ENCODE measurements around the gene ANKS4B.

Gene ANKS4B

DNA sequence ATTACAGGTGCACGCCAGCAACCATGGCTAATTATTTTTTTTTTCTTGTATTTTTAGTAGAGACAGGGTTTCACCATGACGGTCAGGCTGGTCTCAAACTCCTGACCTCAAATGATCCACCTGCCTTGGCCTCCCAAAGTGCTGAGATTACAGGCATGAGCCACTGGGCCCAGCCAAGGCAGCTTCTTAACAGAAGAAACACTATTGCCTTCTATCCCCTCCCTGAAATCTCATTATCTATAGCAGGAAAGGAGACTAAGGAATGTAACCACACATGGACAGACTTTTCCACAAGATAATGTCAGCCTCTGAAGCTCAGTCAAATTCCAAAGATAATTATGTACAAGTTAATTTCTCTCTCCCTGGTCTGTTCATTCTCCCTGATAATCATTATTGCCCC, 16.4 kb upstream of the ANKS4B start:
- H3K27me3 ChIP-seq (ENCODE audit: control insufficient read depth in 1 of 2, insufficient read depth in 2 of 2, low read length in 2 of 2): no peaks in the 10 kb centered on the region
- H3K4me3 ChIP-seq (ENCODE audit: low read depth in 1 of 2, low read length in 2 of 2): no peak overlapping the region
- H3K27ac ChIP-seq (ENCODE audit: low read depth, low read length): no peak overlapping the region
- H3K36me3 ChIP-seq (ENCODE audit: control insufficient read depth in 1 of 2, insufficient read depth in 2 of 2, low read length in 2 of 2): no peaks in the 10 kb centered on the region
- H3K4me1 ChIP-seq (ENCODE audit: control insufficient read depth in 1 of 2, insufficient read depth in 2 of 2, low read length in 2 of 2): no peaks in the 10 kb centered on the region
- H3K9me3 ChIP-seq (ENCODE audit: control insufficient read depth in 1 of 2, low read length in 2 of 2): no peaks in the 10 kb centered on the region
- H3K9ac ChIP-seq (ENCODE audit: low read depth in 1 of 2, low read length in 2 of 2): no peak overlapping the region

DNA sequence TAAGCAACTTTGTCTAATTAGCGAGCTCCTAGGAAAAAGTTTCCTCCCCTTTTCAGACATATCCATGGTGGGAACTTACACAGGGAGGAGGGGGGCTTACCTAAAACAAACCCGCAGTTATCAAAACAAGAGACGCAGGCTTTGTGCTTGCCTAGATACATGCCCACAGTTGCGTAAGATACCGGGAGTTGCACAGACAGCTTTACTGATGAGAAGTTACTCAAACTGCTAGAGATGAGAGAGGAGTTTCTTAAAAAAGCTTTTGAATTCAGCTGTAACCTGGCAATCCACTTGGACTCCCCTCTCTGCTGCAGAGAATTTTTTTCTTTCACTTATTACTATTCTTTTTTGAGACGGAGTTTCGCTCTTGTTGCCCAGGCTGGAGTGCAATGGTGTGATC, 15.3 kb upstream of the ANKS4B start:
- no peak overlapping the region for H3K4me3 ChIP-seq (ENCODE audit: low read depth in 1 of 2, low read length in 2 of 2)
- peaks cover 0 to 4% of the 10 kb centered on the region in 2 donors for H3K4me1 ChIP-seq (ENCODE audit: control insufficient read depth in 1 of 2, insufficient read depth in 2 of 2, low read length in 2 of 2)
- H3K9me3 ChIP-seq (ENCODE audit: control insufficient read depth in 1 of 2, low read length in 2 of 2): no peaks in the 10 kb centered on the region
- H3K36me3 ChIP-seq (ENCODE audit: control insufficient read depth in 1 of 2, insufficient read depth in 2 of 2, low read length in 2 of 2): no peaks in the 10 kb centered on the region
- H3K27me3 ChIP-seq (ENCODE audit: control insufficient read depth in 1 of 2, insufficient read depth in 2 of 2, low read length in 2 of 2): no peaks in the 10 kb centered on the region
- H3K27ac ChIP-seq (ENCODE audit: low read depth, low read length): no peak overlapping the region
- no peak overlapping the region for H3K9ac ChIP-seq (ENCODE audit: low read depth in 1 of 2, low read length in 2 of 2)

DNA sequence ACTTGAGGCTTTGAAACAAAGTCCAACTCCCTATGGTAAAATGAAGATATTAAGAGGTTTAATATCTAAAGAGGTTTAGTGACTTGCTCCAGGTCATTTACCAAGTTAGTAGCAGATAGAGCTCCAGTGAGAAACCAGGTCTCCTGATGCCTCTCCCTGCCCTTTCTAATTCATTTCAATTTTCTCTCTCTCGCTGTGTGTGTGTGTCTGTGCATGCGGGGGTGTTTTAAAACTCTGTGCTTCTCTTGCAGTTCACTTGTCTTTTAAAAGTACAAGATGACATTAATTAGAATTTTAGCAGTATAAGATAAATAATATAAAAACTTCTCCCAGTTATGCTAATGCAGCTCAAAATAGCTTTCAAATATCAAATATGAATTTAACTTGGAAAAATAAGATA, 13.9 kb upstream of the ANKS4B start:
- H3K27me3 ChIP-seq (ENCODE audit: control insufficient read depth in 1 of 2, insufficient read depth in 2 of 2, low read length in 2 of 2): no peaks in the 10 kb centered on the region
- H3K9me3 ChIP-seq (ENCODE audit: control insufficient read depth in 1 of 2, low read length in 2 of 2): no peaks in the 10 kb centered on the region
- no peak overlapping the region for H3K9ac ChIP-seq (ENCODE audit: low read depth in 1 of 2, low read length in 2 of 2)
- H3K4me3 ChIP-seq (ENCODE audit: low read depth in 1 of 2, low read length in 2 of 2): no peak overlapping the region
- H3K4me1 ChIP-seq (ENCODE audit: control insufficient read depth in 1 of 2, insufficient read depth in 2 of 2, low read length in 2 of 2): peaks cover 3 to 8% of the 10 kb centered on the region in 2 donors
- no peak overlapping the region for H3K27ac ChIP-seq (ENCODE audit: low read depth, low read length)
- no peaks in the 10 kb centered on the region for H3K36me3 ChIP-seq (ENCODE audit: control insufficient read depth in 1 of 2, insufficient read depth in 2 of 2, low read length in 2 of 2)

DNA sequence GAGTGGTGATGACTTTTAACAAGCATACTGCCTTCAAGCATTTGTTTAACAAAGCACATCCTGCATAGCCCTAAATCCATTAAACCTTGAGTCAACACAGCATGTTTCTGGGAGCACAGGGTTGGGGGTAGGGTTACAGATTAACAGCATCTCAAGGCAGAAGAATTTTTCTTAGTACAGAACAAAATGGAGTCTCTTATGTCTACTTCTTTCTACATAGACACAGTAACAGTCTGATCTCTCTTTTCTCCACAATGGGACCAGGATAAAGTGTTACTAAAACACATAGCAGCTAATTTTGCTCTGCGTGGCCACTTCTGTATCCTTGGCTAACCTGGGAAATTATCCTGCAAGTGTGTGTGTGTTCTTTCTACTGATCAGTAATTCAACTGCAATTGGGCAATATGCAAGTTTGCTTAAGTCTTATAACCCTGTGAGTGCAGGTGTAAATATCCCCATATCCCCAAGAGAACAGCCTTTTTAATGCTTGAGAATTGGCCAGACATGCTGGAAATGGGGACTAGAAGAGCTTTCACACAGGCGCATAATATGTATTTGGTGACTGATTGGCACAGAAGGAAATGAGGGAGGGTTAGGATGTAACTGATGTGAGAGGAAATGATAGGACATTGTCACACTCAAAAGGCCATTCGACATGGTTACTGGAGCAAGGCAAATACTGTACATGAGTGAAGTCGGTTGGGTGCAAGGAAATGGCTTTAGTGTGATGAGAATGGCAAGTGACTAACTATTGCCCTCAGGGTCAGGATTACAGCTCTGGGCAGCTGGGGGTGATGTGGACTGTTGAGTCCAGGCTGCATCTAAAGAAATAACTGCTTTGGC, 10.8 kb upstream of the ANKS4B start:
- Histone ChIP-seq H3K27me3 (ENCODE audit: control insufficient read depth in 1 of 2, insufficient read depth in 2 of 2, low read length in 2 of 2) (peaks cover 0 to 5% of the 10 kb centered on the region in 2 donors), H3K36me3 (ENCODE audit: control insufficient read depth in 1 of 2, insufficient read depth in 2 of 2, low read length in 2 of 2) (no peaks in the 10 kb centered on the region), H3K4me1 (ENCODE audit: control insufficient read depth in 1 of 2, insufficient read depth in 2 of 2, low read length in 2 of 2) (peaks cover 3 to 8% of the 10 kb centered on the region in 2 donors), H3K27ac (ENCODE audit: low read depth, low read length) (no peak overlapping the region), H3K9me3 (ENCODE audit: control insufficient read depth in 1 of 2, low read length in 2 of 2) (no peaks in the 10 kb centered on the region), H3K4me3 (ENCODE audit: low read depth in 1 of 2, low read length in 2 of 2) (no peak overlapping the region), H3K9ac (ENCODE audit: low read depth in 1 of 2, low read length in 2 of 2) (no peak overlapping the region)

DNA sequence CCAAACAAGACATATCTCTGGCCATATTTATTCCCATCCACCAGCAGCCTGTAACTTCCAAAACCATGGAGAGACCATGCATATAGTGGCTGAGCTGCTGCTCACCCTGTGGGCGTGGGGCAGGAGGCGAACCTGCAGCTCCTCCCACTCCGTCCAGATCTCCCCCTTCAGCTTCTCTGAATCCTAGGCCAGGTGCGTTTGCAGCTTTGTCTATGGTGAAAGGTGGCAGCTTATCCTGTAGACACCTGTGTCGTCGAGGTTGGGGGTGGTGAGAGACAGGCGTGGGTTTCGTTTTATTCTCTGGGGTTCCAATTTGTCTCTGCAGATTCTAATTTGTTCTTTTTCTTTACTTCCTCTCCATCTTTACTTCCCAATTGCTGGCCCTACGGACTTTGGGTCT, 9.7 kb upstream of the ANKS4B start:
- H3K27me3 ChIP-seq (ENCODE audit: control insufficient read depth in 1 of 2, insufficient read depth in 2 of 2, low read length in 2 of 2): peaks cover 0 to 5% of the 10 kb centered on the region in 2 donors
- no peak overlapping the region for H3K27ac ChIP-seq (ENCODE audit: low read depth, low read length)
- H3K4me1 ChIP-seq (ENCODE audit: control insufficient read depth in 1 of 2, insufficient read depth in 2 of 2, low read length in 2 of 2): peaks cover 3 to 8% of the 10 kb centered on the region in 2 donors

DNA sequence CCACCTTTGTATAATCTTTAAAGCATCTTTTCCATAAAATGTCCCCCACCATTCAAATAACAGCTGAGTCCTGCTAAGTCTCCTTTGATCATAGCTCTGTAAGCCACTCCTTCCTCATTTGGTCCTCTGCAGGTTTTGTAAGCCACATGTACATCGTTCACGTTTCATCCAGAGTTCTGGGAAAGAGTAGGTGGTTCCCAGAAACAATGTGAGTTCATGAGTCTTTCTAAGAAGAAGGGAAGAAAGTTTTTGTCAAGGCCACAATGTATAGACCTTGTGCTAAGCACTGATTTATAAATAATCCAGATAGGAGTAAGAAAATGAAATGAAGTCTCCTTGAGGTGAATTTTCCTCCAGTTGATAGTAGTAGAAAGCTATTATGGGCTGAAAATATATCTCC, 8.7 kb upstream of the ANKS4B start:
- Histone ChIP-seq H3K9ac (ENCODE audit: low read depth in 1 of 2, low read length in 2 of 2) (no peak overlapping the region), H3K27ac (ENCODE audit: low read depth, low read length) (no peak overlapping the region), H3K4me1 (ENCODE audit: control insufficient read depth in 1 of 2, insufficient read depth in 2 of 2, low read length in 2 of 2) (peaks cover 3 to 8% of the 10 kb centered on the region in 2 donors), H3K4me3 (ENCODE audit: low read depth in 1 of 2, low read length in 2 of 2) (no peak overlapping the region), H3K36me3 (ENCODE audit: control insufficient read depth in 1 of 2, insufficient read depth in 2 of 2, low read length in 2 of 2) (no peaks in the 10 kb centered on the region), H3K27me3 (ENCODE audit: control insufficient read depth in 1 of 2, insufficient read depth in 2 of 2, low read length in 2 of 2) (peaks cover 0 to 5% of the 10 kb centered on the region in 2 donors), H3K9me3 (ENCODE audit: control insufficient read depth in 1 of 2, low read length in 2 of 2) (no peaks in the 10 kb centered on the region)

More for the DNA sequence above, 9.7 kb upstream of the ANKS4B start:
- no peak overlapping the region for H3K4me3 ChIP-seq (ENCODE audit: low read depth in 1 of 2, low read length in 2 of 2)
- H3K9me3 ChIP-seq (ENCODE audit: control insufficient read depth in 1 of 2, low read length in 2 of 2): no peaks in the 10 kb centered on the region
- no peaks in the 10 kb centered on the region for H3K36me3 ChIP-seq (ENCODE audit: control insufficient read depth in 1 of 2, insufficient read depth in 2 of 2, low read length in 2 of 2)
- H3K9ac ChIP-seq (ENCODE audit: low read depth in 1 of 2, low read length in 2 of 2): no peak overlapping the region

DNA sequence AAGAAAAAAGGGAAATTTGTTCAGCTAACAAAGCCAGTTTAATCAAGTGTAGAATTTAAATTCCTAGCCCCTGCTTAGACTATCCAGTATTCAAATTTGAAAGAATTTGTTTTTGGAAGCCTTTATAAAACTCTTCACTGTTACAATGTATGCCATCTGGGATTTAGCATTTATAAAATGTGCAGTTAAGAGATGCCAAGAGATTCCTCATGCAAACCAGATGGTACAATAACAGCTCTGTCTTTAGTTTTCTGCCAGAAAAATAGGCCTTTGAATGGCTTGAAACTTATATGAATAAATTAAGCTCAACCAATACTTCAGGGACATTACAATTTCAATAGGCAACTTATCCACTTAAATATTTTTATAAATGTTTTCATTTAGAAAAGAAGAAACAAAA, 6.8 kb upstream of the ANKS4B start:
- H3K4me1 ChIP-seq (ENCODE audit: control insufficient read depth in 1 of 2, insufficient read depth in 2 of 2, low read length in 2 of 2): peaks cover 3 to 18% of the 10 kb centered on the region in 2 donors

DNA sequence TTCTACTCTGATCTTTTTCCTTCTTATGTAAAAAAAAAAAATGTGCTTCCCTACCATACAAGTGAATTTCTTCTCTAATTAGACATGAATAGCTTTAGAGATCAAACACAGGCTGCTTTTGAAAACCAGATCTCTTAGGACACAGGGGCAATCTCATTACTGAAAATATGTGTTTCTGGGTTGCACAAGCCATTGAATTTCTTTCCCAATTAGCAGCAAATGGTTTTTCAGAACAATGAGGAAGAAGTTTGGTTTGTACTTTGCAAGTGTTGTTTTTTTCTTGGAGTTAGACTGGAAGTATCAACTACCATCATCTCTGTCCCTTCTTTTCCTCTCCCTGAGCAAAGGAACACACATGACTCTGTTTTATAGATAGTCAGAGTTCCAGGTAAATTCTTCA, 5.6 kb upstream of the ANKS4B start:
- Histone ChIP-seq H3K27me3 (ENCODE audit: control insufficient read depth in 1 of 2, insufficient read depth in 2 of 2, low read length in 2 of 2) (peaks cover 0 to 5% of the 10 kb centered on the region in 2 donors), H3K27ac (ENCODE audit: low read depth, low read length) (no peak overlapping the region), H3K4me1 (ENCODE audit: control insufficient read depth in 1 of 2, insufficient read depth in 2 of 2, low read length in 2 of 2) (peaks cover 3 to 21% of the 10 kb centered on the region in 2 donors), H3K9me3 (ENCODE audit: control insufficient read depth in 1 of 2, low read length in 2 of 2) (no peaks in the 10 kb centered on the region), H3K36me3 (ENCODE audit: control insufficient read depth in 1 of 2, insufficient read depth in 2 of 2, low read length in 2 of 2) (no peaks in the 10 kb centered on the region), H3K9ac (ENCODE audit: low read depth in 1 of 2, low read length in 2 of 2) (no peak overlapping the region), H3K4me3 (ENCODE audit: low read depth in 1 of 2, low read length in 2 of 2) (no peak overlapping the region)

More for the DNA sequence above, 6.8 kb upstream of the ANKS4B start:
- Histone ChIP-seq H3K9me3 (ENCODE audit: control insufficient read depth in 1 of 2, low read length in 2 of 2) (no peaks in the 10 kb centered on the region), H3K36me3 (ENCODE audit: control insufficient read depth in 1 of 2, insufficient read depth in 2 of 2, low read length in 2 of 2) (no peaks in the 10 kb centered on the region), H3K27me3 (ENCODE audit: control insufficient read depth in 1 of 2, insufficient read depth in 2 of 2, low read length in 2 of 2) (peaks cover 0 to 5% of the 10 kb centered on the region in 2 donors), H3K27ac (ENCODE audit: low read depth, low read length) (no peak overlapping the region), H3K9ac (ENCODE audit: low read depth in 1 of 2, low read length in 2 of 2) (no peak overlapping the region), H3K4me3 (ENCODE audit: low read depth in 1 of 2, low read length in 2 of 2) (no peak overlapping the region)

DNA sequence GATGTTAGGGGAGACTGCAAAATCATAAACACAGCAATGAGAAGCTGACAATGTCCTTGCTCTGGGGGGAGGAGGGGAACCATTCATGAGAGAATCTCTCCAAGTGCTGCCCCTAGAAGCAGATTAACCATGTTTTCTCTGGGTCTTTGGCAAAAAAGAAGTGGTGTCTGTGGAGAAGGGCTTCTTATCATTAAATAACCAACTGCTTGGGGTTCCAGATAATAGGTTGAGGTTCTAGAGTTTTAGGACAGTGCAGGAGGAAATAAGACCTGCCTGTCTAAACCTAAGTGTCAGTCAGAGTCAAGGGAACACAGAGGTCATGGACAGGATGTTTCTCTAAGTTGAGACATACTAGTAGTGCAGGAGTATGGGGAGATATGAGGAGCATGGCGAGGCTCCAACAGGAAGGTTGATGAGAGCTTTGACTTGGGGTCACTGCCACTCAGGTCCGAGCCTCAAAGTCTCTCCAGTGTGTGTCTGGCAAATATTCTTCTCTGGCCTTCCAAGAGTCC, 5.1 kb upstream of the ANKS4B start:
- Histone ChIP-seq H3K27me3 (ENCODE audit: control insufficient read depth in 1 of 2, insufficient read depth in 2 of 2, low read length in 2 of 2) (peaks cover 0 to 5% of the 10 kb centered on the region in 2 donors), H3K4me3 (ENCODE audit: low read depth in 1 of 2, low read length in 2 of 2) (no peak overlapping the region), H3K9ac (ENCODE audit: low read depth in 1 of 2, low read length in 2 of 2) (no peak overlapping the region), H3K4me1 (ENCODE audit: control insufficient read depth in 1 of 2, insufficient read depth in 2 of 2, low read length in 2 of 2) (peaks cover 7 to 25% of the 10 kb centered on the region in 2 donors), H3K36me3 (ENCODE audit: control insufficient read depth in 1 of 2, insufficient read depth in 2 of 2, low read length in 2 of 2) (no peaks in the 10 kb centered on the region), H3K9me3 (ENCODE audit: control insufficient read depth in 1 of 2, low read length in 2 of 2) (no peaks in the 10 kb centered on the region), H3K27ac (ENCODE audit: low read depth, low read length) (no peak overlapping the region)

DNA sequence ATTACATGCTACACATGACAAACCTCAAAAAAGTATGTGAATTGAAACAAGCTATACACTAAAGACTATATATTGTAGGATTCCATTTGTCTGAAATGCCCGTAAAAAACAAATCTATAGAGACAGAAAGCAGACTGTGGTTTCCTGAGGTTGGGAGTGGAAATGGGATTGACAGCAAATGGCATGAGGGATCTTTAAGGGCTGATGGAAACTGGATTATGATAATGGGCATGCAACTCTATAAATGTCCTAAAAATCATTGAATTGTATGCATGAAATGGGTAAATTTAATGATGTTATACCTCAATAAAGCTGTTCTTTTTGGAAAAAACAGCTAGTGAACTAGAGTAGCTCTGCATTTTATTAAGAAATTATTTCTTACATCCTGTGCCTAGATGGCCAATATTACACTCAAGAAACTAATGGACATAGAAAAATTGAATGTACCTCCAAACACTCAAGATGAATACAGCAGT, 416 bp upstream of the ANKS4B start:
- no peak overlapping the region for H3K27ac ChIP-seq (ENCODE audit: low read depth, low read length)
- no peaks in the 10 kb centered on the region for H3K27me3 ChIP-seq (ENCODE audit: control insufficient read depth in 1 of 2, insufficient read depth in 2 of 2, low read length in 2 of 2)
- peaks cover 4 to 21% of the 10 kb centered on the region in 2 donors for H3K4me1 ChIP-seq (ENCODE audit: control insufficient read depth in 1 of 2, insufficient read depth in 2 of 2, low read length in 2 of 2)
- no peaks in the 10 kb centered on the region for H3K36me3 ChIP-seq (ENCODE audit: control insufficient read depth in 1 of 2, insufficient read depth in 2 of 2, low read length in 2 of 2)
- peak overlapping the region; percentile 81 to 93 for H3K4me3 ChIP-seq (ENCODE audit: low read depth in 1 of 2, low read length in 2 of 2)
- no peak overlapping the region for H3K9ac ChIP-seq (ENCODE audit: low read depth in 1 of 2, low read length in 2 of 2)
- H3K9me3 ChIP-seq (ENCODE audit: control insufficient read depth in 1 of 2, low read length in 2 of 2): no peaks in the 10 kb centered on the region

Measured in duodenal mucosa (tissue), 2 donors.